ENCODE data around the gene AP1S1.

DNA sequence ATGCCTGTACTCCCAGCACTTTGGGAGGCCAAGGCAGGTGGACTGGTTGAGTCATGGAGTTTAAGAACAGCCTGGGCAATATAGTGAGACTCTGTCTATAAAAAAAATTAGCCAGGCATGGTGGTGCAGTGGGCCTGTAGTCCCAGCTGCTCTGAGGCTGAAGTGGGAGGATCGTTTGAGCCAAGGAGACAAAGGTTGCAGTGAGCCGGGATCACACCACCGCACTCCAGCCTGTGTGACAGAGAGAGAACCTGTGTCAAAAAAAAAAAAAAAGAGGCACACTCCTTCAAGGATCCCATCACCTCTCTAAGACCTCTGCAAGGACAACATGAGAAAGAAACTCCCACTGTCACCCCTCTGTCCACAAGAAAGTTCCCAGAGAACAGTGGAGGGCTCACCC, 21.4 kb downstream of the AP1S1 start:
- TF ChIP-seq, protein P1, sequence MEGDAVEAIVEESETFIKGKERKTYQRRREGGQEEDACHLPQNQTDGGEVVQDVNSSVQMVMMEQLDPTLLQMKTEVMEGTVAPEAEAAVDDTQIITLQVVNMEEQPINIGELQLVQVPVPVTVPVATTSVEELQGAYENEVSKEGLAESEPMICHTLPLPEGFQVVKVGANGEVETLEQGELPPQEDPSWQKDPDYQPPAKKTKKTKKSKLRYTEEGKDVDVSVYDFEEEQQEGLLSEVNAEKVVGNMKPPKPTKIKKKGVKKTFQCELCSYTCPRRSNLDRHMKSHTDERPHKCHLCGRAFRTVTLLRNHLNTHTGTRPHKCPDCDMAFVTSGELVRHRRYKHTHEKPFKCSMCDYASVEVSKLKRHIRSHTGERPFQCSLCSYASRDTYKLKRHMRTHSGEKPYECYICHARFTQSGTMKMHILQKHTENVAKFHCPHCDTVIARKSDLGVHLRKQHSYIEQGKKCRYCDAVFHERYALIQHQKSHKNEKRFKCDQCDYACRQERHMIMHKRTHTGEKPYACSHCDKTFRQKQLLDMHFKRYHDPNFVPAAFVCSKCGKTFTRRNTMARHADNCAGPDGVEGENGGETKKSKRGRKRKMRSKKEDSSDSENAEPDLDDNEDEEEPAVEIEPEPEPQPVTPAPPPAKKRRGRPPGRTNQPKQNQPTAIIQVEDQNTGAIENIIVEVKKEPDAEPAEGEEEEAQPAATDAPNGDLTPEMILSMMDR (IDR thresholded peaks at IDR 0.05): no peak
- no peak for TF ChIP-seq POLR2A (IDR thresholded peaks at IDR 0.05)

Data from heart left ventricle (tissue), 13 donors.